ENCODE data around the gene EFNA1.

EFNA1 gene, protein sequence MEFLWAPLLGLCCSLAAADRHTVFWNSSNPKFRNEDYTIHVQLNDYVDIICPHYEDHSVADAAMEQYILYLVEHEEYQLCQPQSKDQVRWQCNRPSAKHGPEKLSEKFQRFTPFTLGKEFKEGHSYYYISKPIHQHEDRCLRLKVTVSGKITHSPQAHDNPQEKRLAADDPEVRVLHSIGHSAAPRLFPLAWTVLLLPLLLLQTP

DNA sequence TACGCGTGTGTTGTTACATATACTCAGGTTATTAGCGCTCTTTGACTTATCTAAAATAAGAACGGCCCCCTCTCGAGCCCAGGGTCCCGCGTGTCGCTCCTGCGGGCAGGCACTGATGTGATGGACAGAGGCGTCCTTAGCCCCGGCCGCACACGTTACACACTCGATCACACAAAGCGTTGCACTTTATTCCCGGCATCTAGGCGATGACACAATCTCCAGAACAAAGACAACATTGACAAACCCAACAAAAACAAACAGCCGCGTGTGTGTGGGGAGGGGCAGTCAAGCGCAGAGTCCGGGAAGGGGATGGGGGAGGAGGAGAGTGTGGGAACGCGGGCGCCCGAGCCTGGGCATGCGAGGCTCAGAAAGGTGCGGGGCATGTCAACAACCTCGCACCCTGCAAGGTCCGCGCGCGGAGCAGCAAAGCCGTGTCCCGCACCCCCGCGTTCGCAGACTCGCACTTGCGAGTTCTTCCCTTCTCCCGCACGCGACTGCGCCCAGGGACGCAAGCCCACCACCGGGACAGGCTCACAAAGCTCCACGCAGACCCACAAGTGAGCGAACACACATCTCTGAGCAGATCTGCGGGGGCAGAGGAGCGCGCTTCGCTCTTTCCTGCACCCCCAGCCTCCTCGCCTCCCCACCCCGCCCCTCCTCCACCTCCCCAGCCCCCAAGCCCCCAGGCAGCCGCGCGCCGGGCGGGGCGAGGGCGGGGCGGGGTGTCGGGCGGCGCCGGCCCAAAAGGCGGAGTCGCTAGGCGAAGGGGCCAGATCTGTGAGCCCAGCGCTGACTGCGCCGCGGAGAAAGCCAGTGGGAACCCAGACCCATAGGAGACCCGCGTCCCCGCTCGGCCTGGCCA lies at the start of gene EFNA1:
TSS of gene EFNA1 (plus strand) at position 772 of the 862 bp plus-strand sequence. CDS start 102 bp downstream, outside the sequence.
- Mint-ChIP-seq H3K27ac (peak within 1 kb of the TSS; percentile 91), H3K9me3 (no peaks in the 10 kb centered on the region), H3K4me3 (peak within 1 kb of the TSS; percentile 86), H3K4me1 (peaks cover 37% of the 10 kb centered on the region), H3K36me3 (no peaks in the 10 kb centered on the region), H3K27me3 (no peaks in the 10 kb centered on the region)

DNA sequence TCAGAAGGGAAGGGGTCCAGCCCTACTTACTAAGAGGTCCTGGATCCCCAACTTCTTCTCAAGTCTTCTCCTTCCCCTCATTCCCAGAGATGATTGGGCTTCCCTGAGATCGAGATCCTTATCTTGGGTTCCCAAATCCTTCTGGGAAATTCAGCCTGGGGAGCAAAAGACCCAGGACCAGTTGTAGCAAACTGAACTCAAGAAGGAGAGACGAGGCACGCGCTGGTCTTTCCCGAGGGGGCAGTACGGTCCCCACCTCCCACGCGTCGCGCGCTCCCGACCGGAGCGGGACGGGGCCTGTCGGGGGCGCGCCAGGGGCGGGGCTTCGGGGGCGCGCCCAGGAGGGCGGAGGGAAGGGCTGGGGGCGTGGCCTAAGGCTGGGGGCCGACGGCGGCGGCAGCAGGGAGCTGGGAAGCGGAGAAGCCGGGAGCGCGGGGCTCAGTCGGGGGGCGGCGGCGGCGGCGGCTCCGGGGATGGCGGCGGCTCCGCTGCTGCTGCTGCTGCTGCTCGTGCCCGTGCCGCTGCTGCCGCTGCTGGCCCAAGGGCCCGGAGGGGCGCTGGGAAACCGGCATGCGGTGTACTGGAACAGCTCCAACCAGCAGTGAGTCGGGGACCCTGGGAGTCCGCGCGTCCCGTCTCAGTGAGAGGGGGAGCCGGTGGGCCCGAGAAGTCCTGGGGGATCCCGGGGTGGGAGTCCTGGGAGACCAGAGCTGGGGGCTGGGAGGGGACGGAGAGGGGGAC lies 49.0 kb upstream of the EFNA1 start, which contains the start of gene EFNA3:
TSS of gene EFNA3 (plus strand) at position 369 of the 741 bp plus-strand sequence. CDS start at position 474, 105 bp downstream.
- Mint-ChIP-seq H3K36me3 (no peaks in the 10 kb centered on the region), H3K27ac (peak within 1 kb of the TSS; percentile 26), H3K4me1 (peaks cover 41% of the 10 kb centered on the region), H3K27me3 (peaks cover 15% of the 10 kb centered on the region), H3K9me3 (no peaks in the 10 kb centered on the region), H3K4me3 (peak within 1 kb of the TSS; percentile 87)

DNA sequence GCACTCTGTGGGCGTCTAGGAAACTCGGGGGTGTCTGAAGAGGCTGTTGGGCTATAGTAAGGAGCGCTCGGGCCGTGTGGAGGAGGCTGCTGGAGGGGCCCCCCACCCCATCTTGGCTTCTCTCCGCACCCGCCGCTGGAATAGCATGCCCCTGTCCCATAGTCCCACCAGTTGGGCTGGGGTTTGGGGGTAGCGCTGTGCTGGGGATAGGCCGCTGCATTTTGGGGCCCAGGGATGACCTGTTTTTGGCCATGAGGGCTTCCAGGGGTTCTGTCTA lies 48.5 kb upstream of the EFNA1 start:
- peaks cover 20% of the 10 kb centered on the region for H3K27me3 Mint-ChIP-seq
- no peaks in the 10 kb centered on the region for H3K36me3 Mint-ChIP-seq
- H3K4me3 Mint-ChIP-seq = peak overlapping the region; percentile 87
- peaks cover 42% of the 10 kb centered on the region for H3K4me1 Mint-ChIP-seq
- peak overlapping the region; percentile 26 for H3K27ac Mint-ChIP-seq
- H3K9me3 Mint-ChIP-seq = no peaks in the 10 kb centered on the region

DNA sequence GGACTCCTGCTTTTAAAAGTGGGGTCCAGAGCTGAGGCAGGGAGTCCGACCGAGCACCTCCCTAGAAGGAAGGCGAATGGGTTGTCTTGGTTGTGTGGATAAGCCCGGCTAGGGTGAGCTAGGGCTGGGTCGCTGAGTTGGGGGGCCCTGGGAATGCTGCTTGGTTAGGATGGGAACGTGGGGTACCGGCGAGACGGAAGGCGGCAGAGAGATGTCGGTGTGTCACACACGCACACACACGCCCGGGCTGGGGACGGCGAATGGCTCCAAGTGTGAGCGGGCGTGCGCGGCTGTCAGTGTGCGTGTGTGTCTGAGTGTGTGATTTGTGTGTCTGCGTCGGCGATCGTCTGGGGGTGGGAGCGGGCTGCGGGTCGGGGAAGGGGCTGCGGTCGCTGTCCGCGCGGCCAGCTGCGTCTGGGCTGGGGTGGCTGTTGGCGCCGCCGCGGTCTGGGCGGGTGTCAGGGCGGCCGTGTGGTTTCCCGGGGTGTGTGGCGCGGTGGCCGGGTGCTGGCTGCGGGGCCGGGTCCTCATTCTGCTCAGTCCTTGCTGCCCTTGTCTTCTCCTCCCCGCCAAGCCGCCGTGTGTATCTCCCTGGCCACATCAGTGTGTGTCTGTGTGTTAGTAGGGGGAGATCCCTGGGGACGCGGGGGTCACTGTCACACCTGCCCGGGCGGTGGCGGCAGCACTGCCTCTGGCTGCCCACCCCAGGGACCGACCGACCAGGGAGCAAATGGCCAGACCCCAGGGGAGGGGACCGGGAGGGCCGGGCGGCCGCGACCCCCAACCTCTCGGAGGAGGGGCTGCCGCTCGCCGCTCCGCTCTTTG lies 48.0 kb upstream of the EFNA1 start:
- peaks cover 48% of the 10 kb centered on the region for H3K4me1 Mint-ChIP-seq
- peak overlapping the region; percentile 26 for H3K27ac Mint-ChIP-seq
- H3K27me3 Mint-ChIP-seq = peaks cover 24% of the 10 kb centered on the region
- peak overlapping the region; percentile 87 for H3K4me3 Mint-ChIP-seq
- H3K36me3 Mint-ChIP-seq = no peaks in the 10 kb centered on the region
- H3K9me3 Mint-ChIP-seq = no peaks in the 10 kb centered on the region

DNA sequence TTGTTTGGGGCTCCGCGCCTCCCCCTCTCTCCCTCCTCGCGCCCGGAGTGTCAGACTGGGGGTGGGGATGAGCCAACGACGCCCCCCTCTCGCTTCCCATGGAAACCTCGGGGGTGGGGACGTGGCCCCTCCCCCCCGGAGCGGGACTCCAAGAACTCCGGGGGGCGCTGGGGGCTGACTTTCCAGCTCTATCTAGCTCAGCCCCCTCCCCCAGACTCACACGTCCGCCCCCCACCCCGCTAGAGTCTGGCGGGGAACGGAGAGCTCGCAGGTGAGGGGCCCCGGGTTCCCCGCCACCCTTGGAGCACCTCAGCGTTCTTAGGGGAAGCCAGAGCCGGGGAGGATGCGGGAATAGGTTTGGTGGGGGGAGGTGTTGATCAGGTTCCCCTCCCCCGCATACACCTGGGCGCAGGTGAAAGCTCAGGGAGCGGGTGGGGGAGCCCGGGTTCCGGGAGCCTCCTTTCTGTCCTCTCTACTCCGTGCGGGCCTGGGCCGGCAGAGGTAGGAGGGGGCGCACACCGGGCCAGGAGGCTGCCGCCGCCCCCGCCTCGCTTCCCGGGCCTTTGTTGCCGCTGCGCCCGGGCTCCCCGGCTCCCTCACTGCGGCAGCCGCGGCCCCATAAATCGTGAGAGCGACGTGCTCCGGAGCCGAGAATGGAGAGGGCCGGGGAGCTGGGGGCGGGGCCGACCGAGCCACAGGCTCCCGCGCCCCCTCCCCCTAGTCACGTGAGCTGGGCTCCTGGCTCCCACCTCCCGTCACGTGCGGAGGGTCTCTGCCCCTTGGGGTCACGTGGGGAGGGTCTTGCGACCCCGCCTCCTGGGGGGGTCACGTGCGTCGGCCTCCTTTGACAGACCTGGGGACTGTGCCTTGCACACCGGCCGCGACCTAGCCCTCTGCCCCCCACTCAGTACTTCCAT lies 47.1 kb upstream of the EFNA1 start:
- no peaks in the 10 kb centered on the region for H3K36me3 Mint-ChIP-seq
- peaks cover 51% of the 10 kb centered on the region for H3K4me1 Mint-ChIP-seq
- peak overlapping the region; percentile 79 for H3K4me3 Mint-ChIP-seq
- H3K27me3 Mint-ChIP-seq = peaks cover 24% of the 10 kb centered on the region
- H3K9me3 Mint-ChIP-seq = no peaks in the 10 kb centered on the region
- no peak overlapping the region for H3K27ac Mint-ChIP-seq

DNA sequence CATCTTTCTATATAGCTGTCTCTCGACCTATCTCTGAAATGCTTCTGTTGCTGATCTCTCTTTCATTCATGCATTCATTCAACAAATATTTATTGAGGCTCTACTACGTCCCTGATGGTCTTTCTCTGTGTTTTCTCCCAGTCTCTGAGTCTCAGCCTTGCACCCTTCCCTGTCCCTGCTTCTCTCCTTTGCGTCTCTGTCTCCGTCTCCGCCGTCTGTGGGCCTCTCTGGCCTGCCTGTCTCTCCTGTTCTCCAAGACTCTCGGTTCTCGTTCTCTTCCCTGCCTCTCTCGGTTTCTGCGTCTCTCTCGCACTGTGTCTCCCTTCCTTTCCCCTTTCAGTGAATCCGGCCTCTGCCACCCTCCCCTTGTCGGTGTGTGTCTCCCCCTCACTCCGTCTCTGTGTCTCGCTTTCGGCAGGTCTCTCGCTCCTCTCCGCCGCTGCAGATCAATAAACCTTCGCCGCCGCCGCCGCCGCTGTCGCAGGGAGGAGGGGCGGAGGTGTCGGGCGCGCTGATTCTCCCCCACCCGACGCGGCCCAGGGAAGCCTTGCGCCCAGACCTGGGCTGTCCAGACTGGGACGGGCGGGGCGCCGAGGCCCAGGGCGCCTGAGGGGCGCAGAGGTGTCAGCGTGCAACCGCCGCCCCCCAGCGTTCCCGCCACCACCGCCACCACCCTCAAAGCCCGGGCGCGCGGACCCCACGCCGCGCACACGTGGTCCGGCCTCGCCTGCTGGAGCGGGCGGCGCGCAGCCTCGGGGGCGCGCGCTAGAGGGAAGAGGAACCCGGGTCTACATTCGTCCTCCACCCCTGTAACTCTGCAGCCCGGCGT lies 46.0 kb upstream of the EFNA1 start:
- Mint-ChIP-seq H3K27me3 (peaks cover 24% of the 10 kb centered on the region), H3K4me1 (peaks cover 56% of the 10 kb centered on the region), H3K27ac (no peak overlapping the region), H3K4me3 (peak overlapping the region; percentile 79), H3K36me3 (no peaks in the 10 kb centered on the region), H3K9me3 (no peaks in the 10 kb centered on the region)

DNA sequence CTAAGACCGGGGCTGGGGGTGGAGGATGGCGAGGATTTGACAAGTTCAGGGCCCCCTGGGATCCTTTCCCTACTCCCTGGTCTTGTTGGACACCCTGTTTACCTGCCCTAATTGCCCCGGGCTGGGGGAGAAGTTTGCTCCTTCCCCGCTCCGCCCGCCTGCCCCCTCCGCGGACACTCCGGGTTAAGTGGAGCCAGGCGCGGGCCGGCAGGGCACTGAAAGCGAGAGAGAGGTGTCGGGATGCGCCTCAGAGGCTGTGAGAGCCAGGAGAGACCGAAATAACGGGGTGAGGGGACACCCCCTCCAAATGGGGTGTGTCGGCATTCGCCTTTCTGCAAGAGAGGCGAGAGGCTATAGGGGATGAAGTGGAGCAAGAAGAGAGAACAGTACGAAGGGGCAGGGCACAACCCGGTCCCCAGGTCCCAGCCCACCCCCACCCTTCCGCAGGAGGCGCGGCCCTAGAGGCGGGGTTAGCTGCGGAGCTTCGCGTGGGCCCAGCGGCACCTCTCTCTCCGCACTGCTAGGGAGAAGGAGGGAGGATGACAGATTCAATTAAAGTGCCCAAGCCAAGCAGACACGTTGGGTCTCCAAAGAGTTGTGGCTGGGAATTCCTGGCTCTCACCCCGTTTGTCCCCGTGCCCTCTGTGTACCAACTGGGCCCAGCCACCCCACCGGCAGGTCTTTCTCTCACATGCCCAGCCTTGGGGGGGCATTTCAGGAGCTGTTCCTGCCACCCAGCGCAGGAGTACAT lies 45.2 kb upstream of the EFNA1 start:
- H3K36me3 Mint-ChIP-seq = no peaks in the 10 kb centered on the region
- peaks cover 60% of the 10 kb centered on the region for H3K4me1 Mint-ChIP-seq
- H3K27me3 Mint-ChIP-seq = peaks cover 24% of the 10 kb centered on the region
- H3K9me3 Mint-ChIP-seq = no peaks in the 10 kb centered on the region
- peak overlapping the region; percentile 23 for H3K27ac Mint-ChIP-seq
- peak overlapping the region; percentile 73 for H3K4me3 Mint-ChIP-seq

DNA sequence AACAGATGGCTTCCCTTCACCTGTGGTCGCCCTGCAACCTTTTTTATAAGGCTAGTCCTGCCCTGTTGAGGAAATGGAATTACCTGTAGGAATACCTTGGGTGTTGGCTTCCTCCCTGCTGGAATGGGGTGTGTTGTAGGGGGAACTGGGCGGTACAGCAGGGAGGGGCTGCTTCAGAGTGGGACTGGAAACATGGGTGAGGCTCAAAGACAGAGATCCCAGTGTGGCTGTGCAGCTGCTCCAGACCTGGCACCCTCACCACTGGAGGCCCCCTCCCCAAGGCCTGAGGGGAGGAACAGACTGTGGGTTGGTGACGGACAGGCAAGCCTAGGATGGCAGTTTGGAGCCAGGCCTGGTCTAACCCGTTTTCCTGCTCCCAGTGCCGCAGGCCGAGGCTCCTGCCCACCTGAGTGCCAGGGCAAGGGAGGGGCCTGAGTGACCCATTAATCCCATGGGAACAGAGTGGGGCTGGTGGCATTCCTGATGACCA lies 44.6 kb upstream of the EFNA1 start:
- peaks cover 56% of the 10 kb centered on the region for H3K4me1 Mint-ChIP-seq
- H3K36me3 Mint-ChIP-seq = no peaks in the 10 kb centered on the region
- no peaks in the 10 kb centered on the region for H3K9me3 Mint-ChIP-seq
- H3K27ac Mint-ChIP-seq = no peak overlapping the region
- peak overlapping the region; percentile 73 for H3K4me3 Mint-ChIP-seq
- H3K27me3 Mint-ChIP-seq = peaks cover 24% of the 10 kb centered on the region

DNA sequence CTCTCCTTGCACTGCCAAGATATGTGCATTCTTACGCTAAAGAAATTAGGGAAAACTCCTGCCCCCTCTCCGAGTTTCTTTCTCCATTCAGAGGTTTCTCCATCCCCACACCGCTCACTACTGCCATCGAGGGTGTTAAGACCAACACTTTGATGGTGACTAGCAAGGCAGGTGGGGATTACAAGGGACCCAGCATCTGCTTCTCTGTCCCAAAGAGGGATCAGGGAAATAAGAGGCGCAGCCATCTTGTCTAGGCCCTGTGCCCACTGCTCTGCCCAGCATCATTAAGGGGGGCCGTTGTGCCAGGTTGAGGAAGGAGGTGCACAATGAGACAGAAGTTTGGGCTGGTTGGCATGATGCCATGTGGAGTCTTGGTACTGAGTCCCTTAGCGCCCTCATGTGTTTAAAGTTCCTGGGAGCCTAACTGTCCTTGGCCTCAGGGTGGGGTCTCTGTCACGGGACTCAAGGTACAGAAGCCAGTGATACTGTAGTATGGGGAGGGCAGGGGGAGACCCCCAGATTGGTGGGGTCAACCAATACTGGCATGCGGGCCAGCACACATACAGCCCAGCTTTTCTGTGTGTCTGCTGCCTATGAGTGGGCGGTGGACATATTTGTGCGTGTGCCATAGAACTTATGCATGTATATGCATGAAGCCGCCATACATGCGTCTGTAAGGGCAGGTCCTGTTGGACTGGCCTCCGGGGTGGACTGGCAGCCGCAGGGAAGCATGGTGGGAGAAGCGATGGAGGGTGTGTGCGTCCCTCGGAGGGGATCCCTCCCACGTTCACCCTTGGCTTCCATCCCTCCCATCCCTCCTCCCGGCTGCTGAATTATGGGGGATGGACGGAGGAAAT lies 43.6 kb upstream of the EFNA1 start:
- Mint-ChIP-seq H3K9me3 (no peaks in the 10 kb centered on the region), H3K4me1 (peaks cover 51% of the 10 kb centered on the region), H3K27ac (peak overlapping the region; percentile 23), H3K36me3 (no peaks in the 10 kb centered on the region), H3K27me3 (peaks cover 24% of the 10 kb centered on the region), H3K4me3 (peak overlapping the region; percentile 88)

DNA sequence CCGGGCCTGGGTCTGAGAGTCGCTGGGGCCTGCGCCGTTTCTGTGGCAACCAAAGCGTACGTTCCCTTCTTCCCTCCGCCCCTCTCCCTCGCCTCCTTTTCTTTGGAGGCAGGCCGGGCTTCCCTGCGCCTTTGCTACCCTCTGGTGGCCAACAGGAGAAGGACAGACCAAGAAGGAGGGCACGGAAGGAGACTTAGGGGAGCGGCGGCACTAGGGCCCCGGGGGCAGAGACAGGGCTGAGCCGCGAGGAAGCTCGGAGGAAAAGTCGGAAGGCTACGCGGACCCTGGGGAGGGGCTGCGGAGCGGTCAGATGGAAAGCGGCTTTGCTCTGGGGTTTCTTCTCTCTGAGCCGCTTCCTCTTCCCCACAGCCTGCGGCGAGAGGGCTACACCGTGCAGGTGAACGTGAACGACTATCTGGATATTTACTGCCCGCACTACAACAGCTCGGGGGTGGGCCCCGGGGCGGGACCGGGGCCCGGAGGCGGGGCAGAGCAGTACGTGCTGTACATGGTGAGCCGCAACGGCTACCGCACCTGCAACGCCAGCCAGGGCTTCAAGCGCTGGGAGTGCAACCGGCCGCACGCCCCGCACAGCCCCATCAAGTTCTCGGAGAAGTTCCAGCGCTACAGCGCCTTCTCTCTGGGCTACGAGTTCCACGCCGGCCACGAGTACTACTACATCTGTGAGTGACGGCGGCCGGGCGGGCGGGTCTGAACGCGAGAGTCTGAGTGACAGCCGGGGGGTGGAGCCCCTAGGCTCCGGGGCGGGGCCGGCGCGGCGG lies 42.8 kb upstream of the EFNA1 start:
- H3K36me3 Mint-ChIP-seq = no peaks in the 10 kb centered on the region
- H3K4me3 Mint-ChIP-seq = peak overlapping the region; percentile 88
- H3K9me3 Mint-ChIP-seq = no peaks in the 10 kb centered on the region
- peak overlapping the region; percentile 83 for H3K27ac Mint-ChIP-seq
- H3K4me1 Mint-ChIP-seq = peaks cover 43% of the 10 kb centered on the region
- H3K27me3 Mint-ChIP-seq = peaks cover 19% of the 10 kb centered on the region

DNA sequence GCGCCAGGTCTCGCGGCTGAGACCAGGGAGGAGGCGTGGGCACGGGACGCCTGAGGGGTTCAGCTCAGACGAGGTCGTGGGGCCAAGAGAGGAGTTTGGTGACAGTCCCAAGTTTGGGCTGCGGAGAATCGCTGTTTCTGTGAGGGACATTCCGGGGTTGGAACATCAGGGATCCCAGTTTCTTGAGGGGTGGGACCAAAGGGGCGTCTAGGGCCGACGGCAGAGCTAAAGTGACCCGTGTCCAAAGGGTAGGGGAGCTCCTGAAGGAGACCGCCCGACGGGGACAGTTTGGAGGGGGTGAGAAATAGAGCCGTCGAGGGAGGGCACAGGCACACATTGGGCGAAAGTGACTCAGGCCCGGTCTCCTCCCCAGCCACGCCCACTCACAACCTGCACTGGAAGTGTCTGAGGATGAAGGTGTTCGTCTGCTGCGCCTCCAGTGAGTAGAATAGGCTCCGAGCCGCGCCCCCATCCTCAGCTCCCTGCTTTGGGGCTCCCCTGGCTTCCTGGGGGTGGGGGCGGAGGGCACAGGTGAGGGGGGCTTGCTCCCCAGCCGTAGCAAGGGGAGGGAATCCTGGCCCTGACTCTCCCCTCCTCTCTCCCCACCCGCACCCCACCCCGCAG lies 42.1 kb upstream of the EFNA1 start:
- Mint-ChIP-seq H3K27me3 (peaks cover 19% of the 10 kb centered on the region), H3K4me3 (peak overlapping the region; percentile 88), H3K36me3 (no peaks in the 10 kb centered on the region), H3K27ac (peak overlapping the region; percentile 83), H3K9me3 (no peaks in the 10 kb centered on the region), H3K4me1 (peaks cover 42% of the 10 kb centered on the region)
